Astrocyte (in vitro differentiated cells and primary cell): ENCODE data around the gene CLMN. TPM values are rescaled to one million over a fixed set of nuclear protein-coding genes. Genes with fewer than 3 reads are reported as not detected.

Source experiments
- DNase-seq: peaks from one replicate; pipeline ENCODE4 v3.0.0-alpha.2; 2010; ENCODE audit warnings: low read depth
- FAIRE-seq: peaks from 2 replicates; lab custom pipeline; 2011; peaks lifted over from hg19 to GRCh38; lab: Jason Lieb, UNC
- H2AFZ ChIP-seq: 2 replicates; pipeline ENCODE4 v1.6.0; 2012; ENCODE audit warnings: low read depth, low read length, inconsistent platforms
- H3K27ac ChIP-seq: 2 replicates; pipeline ENCODE4 v1.5.1; 2011; ENCODE audit warnings: low read depth, low read length, inconsistent platforms
- H3K27me3 ChIP-seq: 2 replicates; pipeline ENCODE4 v1.6.0; 2011; ENCODE audit warnings: low read length, inconsistent platforms; ENCODE audit not compliant: insufficient read depth
- H3K36me3 ChIP-seq: 2 replicates; pipeline ENCODE4 v1.5.1; 2011; ENCODE audit warnings: low read length, inconsistent platforms; ENCODE audit not compliant: insufficient read depth
- H3K4me1 ChIP-seq: 2 replicates; pipeline ENCODE4 v1.5.1; 2011; ENCODE audit warnings: low read length, inconsistent platforms; ENCODE audit not compliant: insufficient read depth
- H3K4me2 ChIP-seq: 2 replicates; pipeline ENCODE4 v1.6.0; 2012; ENCODE audit warnings: low read length, inconsistent platforms
- H3K4me3 ChIP-seq: 2 replicates; pipeline ENCODE4 v1.5.1; 2011; ENCODE audit warnings: low read depth, mild to moderate bottlenecking, low read length, inconsistent platforms; ENCODE audit not compliant: insufficient read depth
- H3K79me2 ChIP-seq: 2 replicates; pipeline ENCODE4 v1.6.0; 2012; ENCODE audit warnings: mild to moderate bottlenecking, low read length, inconsistent platforms; ENCODE audit not compliant: insufficient read depth
- H3K9ac ChIP-seq: 2 replicates; pipeline ENCODE4 v1.6.0; 2012; ENCODE audit warnings: mild to moderate bottlenecking, low read length, inconsistent platforms
- H3K9me3 ChIP-seq: 2 replicates; pipeline ENCODE4 v1.5.1; 2012; ENCODE audit warnings: low read depth, mild to moderate bottlenecking, low read length, inconsistent platforms; ENCODE audit not compliant: insufficient read depth
- H4K20me1 ChIP-seq: 2 replicates; pipeline ENCODE4 v1.6.0; 2012; ENCODE audit warnings: low read length, inconsistent platforms; ENCODE audit not compliant: insufficient read depth
- H3K27ac Mint-ChIP-seq: one replicate; pipeline ENCODE4 v1.8.0; 2021; ENCODE audit warnings: mild to moderate bottlenecking, mixed read lengths; ENCODE audit not compliant: unreplicated experiment
- H3K27me3 Mint-ChIP-seq: one replicate; pipeline ENCODE4 v1.8.0; 2021; ENCODE audit warnings: low read depth, mixed read lengths; ENCODE audit not compliant: unreplicated experiment
- H3K36me3 Mint-ChIP-seq: one replicate; pipeline ENCODE4 v1.8.0; 2021; ENCODE audit warnings: low read depth, mixed read lengths; ENCODE audit not compliant: unreplicated experiment
- H3K4me1 Mint-ChIP-seq: one replicate; pipeline ENCODE4 v1.8.0; 2021; ENCODE audit warnings: low read depth, mixed read lengths; ENCODE audit not compliant: unreplicated experiment
- H3K4me3 Mint-ChIP-seq: one replicate; pipeline ENCODE4 v1.8.0; 2021; ENCODE audit warnings: mild to moderate bottlenecking, moderate library complexity, mixed read lengths; ENCODE audit not compliant: unreplicated experiment
- H3K9me3 Mint-ChIP-seq: one replicate; pipeline ENCODE4 v1.8.0; 2021; ENCODE audit warnings: mild to moderate bottlenecking, mixed read lengths; ENCODE audit not compliant: unreplicated experiment
- CTCF ChIP-seq: IDR thresholded peaks from 2 replicates; pipeline ENCODE4 v1.5.1; 2011; ENCODE audit warnings: low read depth, mild to moderate bottlenecking, inconsistent platforms, low read length, moderate library complexity; ENCODE audit not compliant: insufficient read depth
- EZH2 ChIP-seq: IDR thresholded peaks from 2 replicates; pipeline ENCODE4 v1.6.1; 2012; ENCODE audit warnings: mild to moderate bottlenecking, low read length, inconsistent platforms; ENCODE audit not compliant: insufficient read depth
- total RNA-seq: library from RNA; stranded (reverse); gene quantifications from 2 replicates; pipeline ENCODE4 v1.2.1, GENCODE V29; 2021

The CLMN gene
- total RNA-seq, 1 donor from 2014 or later = 14.0 TPM

DNA sequence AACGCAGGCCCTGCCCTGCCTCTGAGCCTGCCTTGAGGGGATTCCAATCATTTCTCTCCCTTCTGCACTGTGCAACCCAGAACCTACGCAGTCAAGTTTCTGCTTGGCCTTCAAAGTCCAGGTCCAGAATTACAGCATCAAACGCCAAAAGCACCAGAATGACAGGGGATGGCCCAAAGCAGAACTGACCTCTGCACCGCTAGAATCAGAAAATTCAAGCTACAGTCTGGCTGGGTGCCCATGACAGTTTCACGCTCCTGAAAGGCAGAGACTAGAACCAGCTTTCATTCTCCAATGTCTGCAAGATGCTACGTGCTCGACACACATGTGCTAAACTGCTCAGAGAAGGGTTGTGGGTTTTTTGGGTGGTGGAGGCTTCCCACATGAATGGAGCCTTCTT is 4.1 kb downstream of the CLMN start:
- Mint-ChIP-seq H3K27me3 (peaks cover 12% of the 10 kb centered on the region), H3K27ac (no peak overlapping the region), H3K4me3 (no peak overlapping the region), H3K36me3 (no peaks in the 10 kb centered on the region), H3K9me3 (no peaks in the 10 kb centered on the region), H3K4me1 (peaks cover 27% of the 10 kb centered on the region)
- FAIRE-seq (no peak), DNase-seq (no peak)
- Histone ChIP-seq H3K27ac (no peak overlapping the region), H3K4me3 (no peak overlapping the region), H3K27me3 (no peaks in the 10 kb centered on the region), H3K79me2 (no peaks in the 10 kb centered on the region), H3K36me3 (no peaks in the 10 kb centered on the region), H3K4me2 (no peak overlapping the region), H4K20me1 (no peaks in the 10 kb centered on the region), H2AFZ (no peak overlapping the region), H3K9me3 (no peaks in the 10 kb centered on the region), H3K4me1 (peaks cover 10% of the 10 kb centered on the region), H3K9ac (no peak overlapping the region)
- TF ChIP-seq CTCF (no peak), EZH2 (no peak)

DNA sequence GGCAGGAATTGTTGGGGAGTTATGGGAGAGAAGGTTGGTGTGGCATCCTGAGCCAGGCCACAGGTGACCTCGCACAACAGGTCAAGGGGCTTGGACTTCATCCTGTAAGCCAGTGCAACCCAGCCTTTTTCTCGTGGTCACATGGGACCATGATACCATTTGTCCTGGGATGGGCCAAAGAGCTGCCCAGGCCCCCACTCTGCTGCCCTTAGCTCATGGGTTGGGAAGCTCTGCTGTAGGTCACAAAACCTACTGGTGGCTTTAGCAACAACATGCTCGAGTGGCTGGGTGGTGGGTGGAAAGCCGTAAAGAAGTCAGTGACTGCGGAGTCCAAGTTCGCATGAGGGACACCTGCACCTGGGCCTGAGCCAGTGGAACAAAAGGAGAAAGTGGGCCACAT is 4.6 kb downstream of the CLMN start:
- Histone ChIP-seq H3K27ac (no peak overlapping the region), H3K9me3 (no peaks in the 10 kb centered on the region), H3K27me3 (no peaks in the 10 kb centered on the region), H3K9ac (no peak overlapping the region), H3K4me2 (no peak overlapping the region), H3K4me3 (no peak overlapping the region), H3K36me3 (no peaks in the 10 kb centered on the region), H3K79me2 (no peaks in the 10 kb centered on the region), H2AFZ (no peak overlapping the region), H3K4me1 (peaks cover 10% of the 10 kb centered on the region), H4K20me1 (no peaks in the 10 kb centered on the region)
- Mint-ChIP-seq H3K27ac (no peak overlapping the region), H3K36me3 (peaks cover 3% of the 10 kb centered on the region), H3K4me3 (no peak overlapping the region), H3K27me3 (peaks cover 12% of the 10 kb centered on the region), H3K9me3 (no peaks in the 10 kb centered on the region), H3K4me1 (peaks cover 27% of the 10 kb centered on the region)
- DNase-seq (no peak), FAIRE-seq (no peak)
- no peak for TF ChIP-seq EZH2

- H3K27me3 Mint-ChIP-seq = peaks cover 12% of the 10 kb centered on the region
- H3K27me3 ChIP-seq = no peaks in the 10 kb centered on the region
- no peak overlapping the region for H2AFZ ChIP-seq
- TF ChIP-seq CTCF = no peak
- no peak for TF ChIP-seq EZH2
- H3K27ac ChIP-seq = no peak overlapping the region
- no peak overlapping the region for H3K9ac ChIP-seq
- no peaks in the 10 kb centered on the region for H3K9me3 ChIP-seq
- H3K4me3 ChIP-seq = no peak overlapping the region
- H3K9me3 Mint-ChIP-seq = no peaks in the 10 kb centered on the region
- no peak overlapping the region for H3K4me3 Mint-ChIP-seq
- no peaks in the 10 kb centered on the region for H3K79me2 ChIP-seq
- H3K4me1 ChIP-seq = peaks cover 10% of the 10 kb centered on the region
- H3K27ac Mint-ChIP-seq = no peak overlapping the region
- no peak for FAIRE-seq
- peaks cover 3% of the 10 kb centered on the region for H3K36me3 Mint-ChIP-seq
- H3K36me3 ChIP-seq = no peaks in the 10 kb centered on the region
- H3K4me2 ChIP-seq = no peak overlapping the region
- DNase-seq = no peak
- H4K20me1 ChIP-seq = no peaks in the 10 kb centered on the region
- peaks cover 27% of the 10 kb centered on the region for H3K4me1 Mint-ChIP-seq
Observed at GRCh38 chr14:95314609-95315008, 5.1 kb downstream of the CLMN start.
